ENCODE data around the gene CENPW. TPM values are rescaled to one million over a fixed set of nuclear protein-coding genes. Genes with fewer than 3 reads are reported as not detected.

Gene CENPW
- total RNA-seq, 1 experiment from 2014 or later, result 82.3 TPM

DNA sequence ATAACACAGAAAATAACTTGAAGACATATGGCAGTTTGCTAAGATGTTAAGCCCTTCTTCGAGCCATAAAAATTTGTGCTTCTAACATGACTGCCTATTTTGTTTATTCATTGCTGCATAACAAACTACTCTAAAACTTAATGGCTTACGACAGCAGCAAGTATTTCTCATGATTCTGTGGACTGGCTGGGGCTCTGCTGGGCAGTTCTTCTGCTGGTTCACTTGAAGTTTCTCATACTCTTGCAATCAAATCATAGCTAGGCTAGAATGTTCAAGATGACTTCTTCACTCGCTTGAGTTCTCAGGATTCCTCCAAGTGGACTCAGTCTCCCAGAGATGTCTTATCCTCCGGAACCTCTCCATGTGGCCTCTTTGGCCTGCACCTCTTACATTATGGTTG lies 33.4 kb downstream of the CENPW start:
- Histone ChIP-seq H4K91ac (ENCODE audit: insufficient read length, low read depth, low read length) (no peak overlapping the region), H3K9me3 (ENCODE audit: control insufficient read depth, low read depth, low read length) (no peaks in the 10 kb centered on the region), H3K4ac (ENCODE audit: low read depth, low read length) (no peak overlapping the region), H3K56ac (ENCODE audit: insufficient read length, low read depth, low read length) (no peak overlapping the region), H3K4me1 (ENCODE audit: insufficient read depth, low read length) (no peaks in the 10 kb centered on the region), H2BK15ac (ENCODE audit: low read depth, low read length) (no peak overlapping the region), H3K23me2 (ENCODE audit: insufficient read length, low read depth, low read length, poor library complexity, severe bottlenecking) (no peaks in the 10 kb centered on the region), H3K9ac (ENCODE audit: extremely low read depth, insufficient read length, low read length) (no peak overlapping the region), H2AK5ac (ENCODE audit: insufficient read length, low read length) (no peak overlapping the region), H3T11ph (ENCODE audit: low read length) (no peak overlapping the region), H4K5ac (ENCODE audit: insufficient read length, low read depth, low read length) (no peak overlapping the region), H3K27ac (ENCODE audit: insufficient read length, low read depth, low read length) (no peak overlapping the region), H3K27me3 (ENCODE audit: insufficient read depth, low read length) (no peaks in the 10 kb centered on the region), H3K79me2 (ENCODE audit: insufficient read depth, low read length) (no peaks in the 10 kb centered on the region), H2AFZ (ENCODE audit: low read length) (no peak overlapping the region), H2BK20ac (ENCODE audit: low read depth, low read length, poor library complexity, severe bottlenecking) (no peak overlapping the region), H2BK120ac (ENCODE audit: low read depth, low read length, poor library complexity, severe bottlenecking) (no peak overlapping the region), H3K18ac (ENCODE audit: insufficient read length, low read depth, low read length) (no peak overlapping the region), H2BK5ac (ENCODE audit: insufficient read length, low read length) (no peak overlapping the region), H3K79me1 (ENCODE audit: insufficient read depth, low read depth, low read length, poor library complexity, severe bottlenecking) (no peaks in the 10 kb centered on the region), H3K23ac (ENCODE audit: insufficient read length, low read depth, low read length) (no peak overlapping the region), H4K8ac (replicated peaks; ENCODE audit: insufficient read length, low read depth, low read length) (no peak overlapping the region), H3K14ac (ENCODE audit: insufficient read depth, low read length) (no peak overlapping the region), H3K4me2 (ENCODE audit: insufficient read depth, insufficient read length, low read length) (no peak overlapping the region), H2BK12ac (ENCODE audit: insufficient read length, low read depth, low read length) (no peak overlapping the region), H4K20me1 (ENCODE audit: control insufficient read depth, insufficient read depth, insufficient read length) (no peaks in the 10 kb centered on the region)
- WGBS (ENCODE audit: extremely low coverage, insufficient read length, low lambda C conversion rate), result no CpG with 5 or more reads among the region's 4 CpGs
- peaks cover 10 to 19% (median 17%) of the 10 kb centered on the region in 3 experiments; a peak in 6 of 7 replicates for H3K36me3 Mint-ChIP-seq (ENCODE audit: insufficient read depth in 1 of 3, low read depth in 3 of 3)
- no peak for DNase-seq
- H3K27ac Mint-ChIP-seq, result no peak overlapping the region
- H3K27me3 Mint-ChIP-seq (ENCODE audit: low read depth), result no peaks in the 10 kb centered on the region
- H3K4me1 Mint-ChIP-seq, result peaks cover 11 to 12% of the 10 kb centered on the region in 2 experiments
- H3K9me3 Mint-ChIP-seq, result peaks cover 0 to 3% of the 10 kb centered on the region in 2 experiments; a peak in 3 of 5 replicates
- no peak overlapping the region for H3K4me3 Mint-ChIP-seq
- TF ChIP-seq, protein P1, sequence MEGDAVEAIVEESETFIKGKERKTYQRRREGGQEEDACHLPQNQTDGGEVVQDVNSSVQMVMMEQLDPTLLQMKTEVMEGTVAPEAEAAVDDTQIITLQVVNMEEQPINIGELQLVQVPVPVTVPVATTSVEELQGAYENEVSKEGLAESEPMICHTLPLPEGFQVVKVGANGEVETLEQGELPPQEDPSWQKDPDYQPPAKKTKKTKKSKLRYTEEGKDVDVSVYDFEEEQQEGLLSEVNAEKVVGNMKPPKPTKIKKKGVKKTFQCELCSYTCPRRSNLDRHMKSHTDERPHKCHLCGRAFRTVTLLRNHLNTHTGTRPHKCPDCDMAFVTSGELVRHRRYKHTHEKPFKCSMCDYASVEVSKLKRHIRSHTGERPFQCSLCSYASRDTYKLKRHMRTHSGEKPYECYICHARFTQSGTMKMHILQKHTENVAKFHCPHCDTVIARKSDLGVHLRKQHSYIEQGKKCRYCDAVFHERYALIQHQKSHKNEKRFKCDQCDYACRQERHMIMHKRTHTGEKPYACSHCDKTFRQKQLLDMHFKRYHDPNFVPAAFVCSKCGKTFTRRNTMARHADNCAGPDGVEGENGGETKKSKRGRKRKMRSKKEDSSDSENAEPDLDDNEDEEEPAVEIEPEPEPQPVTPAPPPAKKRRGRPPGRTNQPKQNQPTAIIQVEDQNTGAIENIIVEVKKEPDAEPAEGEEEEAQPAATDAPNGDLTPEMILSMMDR (conservative IDR thresholded peaks at IDR 0.05), result no peak
